Measurements from ENCODE around the gene ESPNL.

- no peak for TF ChIP-seq CTCF (IDR thresholded peaks at IDR 0.05; ENCODE audit: low read depth, low read length)
- no peak for TF ChIP-seq POLR2A (IDR thresholded peaks at IDR 0.05; ENCODE audit: extremely low read depth, insufficient read length)
- no peak for TF ChIP-seq MYC (IDR thresholded peaks at IDR 0.05; ENCODE audit: low read depth, low read length)
- TF ChIP-seq MAX (IDR thresholded peaks at IDR 0.05; ENCODE audit: low read depth, low read length), result no peak
Observed at GRCh38 chr2:238142382-238143205, 42.5 kb downstream of the ESPNL start.
